DMS153 treated with DMSO at 0.1 percent for 48 hours (cell line): ENCODE results near the gene LMNA.
A peak's percentile ranks its signal among the peaks of the same experiment; 100 is the strongest.
"Not testable (repeated sequence)": the region's sequence is repeated elsewhere in the genome, so short reads cannot be mapped to it uniquely, and the experiment has no call there.

Experiments used
- DNase-seq: peaks from one replicate; lab custom pipeline; 2025; ENCODE audit not compliant: unreplicated experiment; lab: John Stamatoyannopoulos, UW

The LMNA gene

GRCh38 chr1:156121005-156121404 lies 6.5 kb downstream of the LMNA start:
- DNase-seq = not testable (repeated sequence)

GRCh38 chr1:156121457-156121856 lies 6.9 kb downstream of the LMNA start:
- DNase-seq = no peak

- DNase-seq = no peak
Observed at GRCh38 chr1:156122086-156122485, 7.6 kb downstream of the LMNA start.

GRCh38 chr1:156122519-156123355 lies 8.2 kb downstream of the LMNA start:
- peak; percentile 40 for DNase-seq

GRCh38 chr1:156123356-156124196 lies 9.1 kb downstream of the LMNA start:
- DNase-seq = peak; percentile 100

GRCh38 chr1:156124557-156125483 lies 10.3 kb downstream of the LMNA start:
- DNase-seq = no peak

- DNase-seq = not testable (repeated sequence)
Observed at GRCh38 chr1:156125544-156125943, 11.0 kb downstream of the LMNA start.

- DNase-seq = peak; percentile 75
Observed at GRCh38 chr1:156126043-156126629, 11.6 kb downstream of the LMNA start.

- no peak for DNase-seq
Observed at GRCh38 chr1:156126630-156127534, 12.4 kb downstream of the LMNA start.

- DNase-seq = no peak
Observed at GRCh38 chr1:156128308-156128653, 13.8 kb downstream of the LMNA start.

- no peak for DNase-seq
Observed at GRCh38 chr1:156128654-156129597, 14.4 kb downstream of the LMNA start.

- peak; percentile 67 for DNase-seq
Observed at GRCh38 chr1:156129687-156130577, 15.4 kb downstream of the LMNA start.

- no peak for DNase-seq
Observed at GRCh38 chr1:156130578-156130942, 16.0 kb downstream of the LMNA start.

GRCh38 chr1:156134716-156135435 lies 20.4 kb downstream of the LMNA start:
- no peak for DNase-seq

- DNase-seq = no peak
Observed at GRCh38 chr1:156135930-156136871, 21.7 kb downstream of the LMNA start.

- DNase-seq = no peak
Observed at GRCh38 chr1:156136970-156137483, 22.5 kb downstream of the LMNA start.
